Panc1 (cell line): ENCODE results near the gene AGTR1. TPM values are rescaled to one million over a fixed set of nuclear protein-coding genes. Genes with fewer than 3 reads are reported as not detected.

Experiments
- ATAC-seq: fragments of 200-7000 bp; cut with Tn5 transposase; 2 replicates; pipeline ENCODE4 v1.9.1; 2020; ENCODE audit warnings: mild to moderate bottlenecking, moderate library complexity
- BruUV-seq: library from RNA; stranded (reverse); fragments of 400-500 nt; replicated peaks from 2 replicates; lab custom pipeline; 2021; lab: Mats Ljungman, UMichigan
- CTCF ChIA-PET: fragments of 300-600 bp; sonication (Branson Sonifier 250); formaldehyde crosslinking; loops from one replicate; lab custom pipeline; 2022; ENCODE audit warnings: antibody characterized with exemption; lab: Charles Lee
- POLR2A ChIA-PET: fragments of 300-600 bp; sonication (Branson Sonifier 250); formaldehyde crosslinking; loops from one replicate; lab custom pipeline; 2022; ENCODE audit warnings: antibody characterized with exemption; lab: Charles Lee
- DNase-seq: peaks from one replicate; pipeline ENCODE4 v3.0.0-alpha.2; 2010; ENCODE audit warnings: low read depth, low spot score
- H3K27ac ChIP-seq: 2 replicates; pipeline ENCODE4 v1.5.1; 2011; ENCODE audit warnings: mild to moderate bottlenecking, low read length, inconsistent platforms
- H3K27me3 ChIP-seq: fragments of 200-500 bp; sonication (Bioruptor generic); 2 replicates; pipeline ENCODE4 v1.6.0; 2014; ENCODE audit warnings: low read length, inconsistent platforms; ENCODE audit not compliant: control insufficient read depth, insufficient read depth
- H3K36me3 ChIP-seq: fragments of 200-500 bp; sonication (Bioruptor generic); 2 replicates; pipeline ENCODE4 v1.5.1; 2014; ENCODE audit warnings: inconsistent platforms, mild to moderate bottlenecking, low read length, moderate library complexity; ENCODE audit not compliant: control insufficient read depth, insufficient read depth
- H3K4me1 ChIP-seq: 2 replicates; pipeline ENCODE4 v1.5.1; 2011; ENCODE audit warnings: inconsistent platforms, mild to moderate bottlenecking, low read length, moderate library complexity; ENCODE audit not compliant: control insufficient read depth, insufficient read depth
- H3K4me3 ChIP-seq, 2 experiments: 2 replicates each; pipeline ENCODE4 v1.5.1; 2011 to 2012; ENCODE audit warnings: low read depth in 2 of 2, low read length in 2 of 2, mild to moderate bottlenecking in 2 of 2, inconsistent platforms in 1 of 2, moderate library complexity in 1 of 2
- H3K9me3 ChIP-seq: fragments of 200-500 bp; sonication (Bioruptor generic); 2 replicates; pipeline ENCODE4 v1.5.1; 2014; ENCODE audit warnings: low read depth, mild to moderate bottlenecking, inconsistent platforms, low read length, moderate library complexity; ENCODE audit not compliant: control insufficient read depth, insufficient read depth
- POLR2AphosphoS5 ChIP-seq: IDR thresholded peaks from 2 replicates; pipeline ENCODE4 v1.6.1; 2012; ENCODE audit warnings: mild to moderate bottlenecking, low read depth, low read length, moderate library complexity
- REST ChIP-seq, 2 experiments: IDR thresholded peaks; 2 replicates each; pipeline ENCODE4 v1.6.1; 2011 to 2012; ENCODE audit warnings: low read depth in 2 of 2, control low read depth in 1 of 2, low read length in 1 of 2, mild to moderate bottlenecking in 1 of 2, moderate library complexity in 1 of 2; ENCODE audit not compliant: insufficient read depth in 1 of 2
- SIN3A ChIP-seq: IDR thresholded peaks from 2 replicates; pipeline ENCODE4 v1.6.1; 2012; ENCODE audit warnings: low read depth, mild to moderate bottlenecking, low read length, moderate library complexity, borderline replicate concordance; ENCODE audit not compliant: insufficient read depth
- TCF7L2 ChIP-seq: IDR thresholded peaks from 2 replicates; pipeline ENCODE4 v1.6.1; 2011; ENCODE audit warnings: mild to moderate bottlenecking, low read depth, low read length, inconsistent platforms
- in situ Hi-C: cut with HindIII; loops from 2 replicates; pipeline ENCODE4 v1.10.0; 2016; ENCODE audit warnings: low sequenced_read_pairs, low pct_unique_long_range_greater_than_20kb
- intact Hi-C: fragments of 100-400 bp; cut with micrococcal nuclease; formaldehyde crosslinking; loops from one replicate; pipeline ENCODE4 v1.10.0; 2022; ENCODE audit not compliant: unreplicated experiment
- total RNA-seq: library from RNA; stranded (reverse); gene quantifications from one replicate; pipeline ENCODE4 v1.2.1, GENCODE V29; 2021; ENCODE audit not compliant: unreplicated experiment
- TF ChIP-seq, protein P1 (sequence below): fragments of 450-650 bp; IDR thresholded peaks from 2 replicates; pipeline ENCODE4 v1.5.1; 2017; ENCODE audit warnings: mild to moderate bottlenecking

Gene AGTR1
- total RNA-seq, 1 experiment from 2014 or later, result 0.28 TPM

DNA sequence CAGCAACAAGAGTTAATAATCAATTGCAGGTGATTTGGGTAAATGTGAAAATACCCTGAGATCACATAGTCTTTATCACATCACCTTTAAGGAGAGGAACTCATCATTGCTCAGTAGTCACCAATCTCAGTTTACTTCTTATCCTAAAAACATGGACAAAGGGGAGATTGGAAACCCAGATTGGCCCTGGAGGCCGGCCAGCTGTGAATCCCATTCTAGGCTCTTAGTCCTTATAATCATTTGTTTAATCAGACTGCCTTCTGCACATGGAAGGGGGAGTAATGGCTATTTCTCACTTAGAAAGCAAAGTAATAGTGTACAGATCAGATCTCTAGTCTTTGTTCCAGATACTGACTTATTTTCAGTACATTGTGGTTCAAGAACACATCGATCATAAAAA is 92.7 kb downstream of the AGTR1 start:
- TF ChIP-seq POLR2AphosphoS5, result no peak
- TF ChIP-seq TCF7L2, result no peak
- no peak for TF ChIP-seq SIN3A
- no peak for ATAC-seq
- intact Hi-C loops, result no loop called here
- in situ Hi-C loops, result no loop called here
- Histone ChIP-seq H3K27ac (no peak overlapping the region), H3K27me3 (peaks cover 2% of the 10 kb centered on the region; the same call in 1 of the 2 replicates), H3K4me3 (no peak overlapping the region), H3K4me1 (no peaks in the 10 kb centered on the region), H3K9me3 (no peaks in the 10 kb centered on the region), H3K36me3 (no peaks in the 10 kb centered on the region)
- DNase-seq, result no peak
- POLR2A ChIA-PET, result no interaction called here
- CTCF ChIA-PET, result no interaction called here
- no TSS peak for BruUV-seq

GRCh38 chr3:148790851-148791735 is 93.4 kb downstream of the AGTR1 start:
- H3K27ac ChIP-seq, result no peak overlapping the region
- no peaks in the 10 kb centered on the region for H3K36me3 ChIP-seq
- peaks cover 2% of the 10 kb centered on the region; the same call in 1 of the 2 replicates for H3K27me3 ChIP-seq
- no peak for ATAC-seq
- no peak for DNase-seq
- ChIA-PET CTCF (no interaction called here), POLR2A (no interaction called here)
- in situ Hi-C loops, result no loop called here
- no peak for TF ChIP-seq SIN3A
- no peak for TF ChIP-seq REST (IDR thresholded peaks at IDR 0.05; ENCODE audit: insufficient read depth in 1 of 2, low read depth in 2 of 2, low read length in 1 of 2)
- TF ChIP-seq, protein P1, sequence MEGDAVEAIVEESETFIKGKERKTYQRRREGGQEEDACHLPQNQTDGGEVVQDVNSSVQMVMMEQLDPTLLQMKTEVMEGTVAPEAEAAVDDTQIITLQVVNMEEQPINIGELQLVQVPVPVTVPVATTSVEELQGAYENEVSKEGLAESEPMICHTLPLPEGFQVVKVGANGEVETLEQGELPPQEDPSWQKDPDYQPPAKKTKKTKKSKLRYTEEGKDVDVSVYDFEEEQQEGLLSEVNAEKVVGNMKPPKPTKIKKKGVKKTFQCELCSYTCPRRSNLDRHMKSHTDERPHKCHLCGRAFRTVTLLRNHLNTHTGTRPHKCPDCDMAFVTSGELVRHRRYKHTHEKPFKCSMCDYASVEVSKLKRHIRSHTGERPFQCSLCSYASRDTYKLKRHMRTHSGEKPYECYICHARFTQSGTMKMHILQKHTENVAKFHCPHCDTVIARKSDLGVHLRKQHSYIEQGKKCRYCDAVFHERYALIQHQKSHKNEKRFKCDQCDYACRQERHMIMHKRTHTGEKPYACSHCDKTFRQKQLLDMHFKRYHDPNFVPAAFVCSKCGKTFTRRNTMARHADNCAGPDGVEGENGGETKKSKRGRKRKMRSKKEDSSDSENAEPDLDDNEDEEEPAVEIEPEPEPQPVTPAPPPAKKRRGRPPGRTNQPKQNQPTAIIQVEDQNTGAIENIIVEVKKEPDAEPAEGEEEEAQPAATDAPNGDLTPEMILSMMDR, result no peak
- no peak for TF ChIP-seq POLR2AphosphoS5
- TF ChIP-seq TCF7L2, result no peak
- BruUV-seq, result no TSS peak
- intact Hi-C loops, result no loop called here
- no peaks in the 10 kb centered on the region for H3K9me3 ChIP-seq
- no peaks in the 10 kb centered on the region for H3K4me1 ChIP-seq
- H3K4me3 ChIP-seq, result no peak overlapping the region

- DNase-seq (no peak), ATAC-seq (no peak)
- H3K4me1 ChIP-seq, result no peaks in the 10 kb centered on the region
- H3K27ac ChIP-seq, result no peak overlapping the region
- peaks cover 2% of the 10 kb centered on the region; the same call in 1 of the 2 replicates for H3K27me3 ChIP-seq
- H3K4me3 ChIP-seq, result no peak overlapping the region
- ChIA-PET POLR2A (no interaction called here), CTCF (no interaction called here)
- BruUV-seq, result no TSS peak
- intact Hi-C loops, result no loop called here
- no peaks in the 10 kb centered on the region for H3K9me3 ChIP-seq
- H3K36me3 ChIP-seq, result no peaks in the 10 kb centered on the region
- in situ Hi-C loops, result no loop called here
- TF ChIP-seq TCF7L2 (no peak), POLR2AphosphoS5 (no peak), REST (IDR thresholded peaks at IDR 0.05; ENCODE audit: insufficient read depth in 1 of 2, low read depth in 2 of 2, low read length in 1 of 2) (no peak), SIN3A (no peak)
- TF ChIP-seq, protein P1, result no peak
Observed at GRCh38 chr3:148791920-148792319, 94.2 kb downstream of the AGTR1 start.
